GM11168 (cell line): ENCODE measurements around the gene ZNF512.
"Not testable (repeated sequence)": the region's sequence is repeated elsewhere in the genome, so short reads cannot be mapped to it uniquely, and the experiment has no call there.

Experiments used
- in situ Hi-C: fragments of 300-500 bp; cut with MboI; formaldehyde crosslinking; loops from one replicate; pipeline ENCODE4 v1.12.0; 2022; ENCODE audit warnings: low sequenced_read_pairs; ENCODE audit not compliant: unreplicated experiment

Gene ZNF512

DNA sequence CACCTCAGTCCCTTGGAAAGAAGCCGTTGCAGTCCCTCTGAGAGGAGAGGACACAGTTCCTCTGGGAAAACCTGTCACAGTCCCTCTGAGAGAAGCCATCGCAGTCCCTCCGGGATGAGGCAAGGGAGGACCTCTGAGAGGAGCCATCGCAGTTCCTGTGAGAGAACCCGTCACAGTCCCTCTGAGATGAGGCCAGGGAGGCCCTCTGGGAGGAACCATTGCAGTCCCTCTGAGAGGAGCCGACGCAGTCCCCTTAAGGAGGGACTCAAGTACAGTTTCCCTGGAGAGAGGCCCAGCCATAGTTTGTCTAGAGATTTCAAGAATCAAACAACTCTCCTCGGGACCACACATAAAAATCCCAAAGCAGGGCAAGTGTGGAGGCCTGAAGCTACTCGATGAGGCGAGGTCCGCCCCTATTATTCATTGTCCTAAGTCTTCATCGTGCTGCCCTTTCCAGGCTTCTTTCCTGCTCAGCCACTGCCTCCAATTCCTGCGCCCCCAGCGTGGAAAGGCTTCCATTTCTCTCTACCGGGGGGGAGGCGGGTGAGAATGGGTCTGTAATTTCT, 630 bp upstream of the ZNF512 start:
- in situ Hi-C loops: no loop called here

GRCh38 chr2:27583390-27583915, 611 bp downstream of the ZNF512 start:
- in situ Hi-C loops: no loop called here

GRCh38 chr2:27584597-27584996, 1.8 kb downstream of the ZNF512 start:
- in situ Hi-C loops: no loop called here

DNA sequence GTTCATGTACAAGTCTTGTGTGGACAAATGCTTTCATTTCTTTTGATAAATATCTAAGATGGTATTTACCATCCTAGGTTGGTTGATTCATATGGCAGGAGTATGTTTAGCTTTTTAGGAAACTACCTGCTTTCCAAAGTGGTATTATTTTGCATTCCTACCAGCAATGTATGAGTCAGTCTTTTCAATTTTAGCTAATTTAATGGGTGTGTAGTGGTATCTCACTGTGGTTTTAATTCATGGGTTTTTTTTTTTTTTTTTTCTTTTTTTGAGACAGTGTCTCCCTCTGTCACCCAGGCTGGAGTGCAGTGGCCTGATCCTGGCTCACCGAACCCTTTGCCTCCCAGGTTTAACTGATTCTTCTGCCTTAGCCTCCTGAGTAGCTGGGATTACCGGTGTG, 4.2 kb downstream of the ZNF512 start:
- in situ Hi-C loops: no loop called here

- in situ Hi-C loops: no loop called here
These were observed 5.5 kb downstream of the ZNF512 start for GRCh38 chr2:27588308-27588707.

GRCh38 chr2:27591745-27592144, 8.9 kb downstream of the ZNF512 start:
- in situ Hi-C loops: no loop called here

DNA sequence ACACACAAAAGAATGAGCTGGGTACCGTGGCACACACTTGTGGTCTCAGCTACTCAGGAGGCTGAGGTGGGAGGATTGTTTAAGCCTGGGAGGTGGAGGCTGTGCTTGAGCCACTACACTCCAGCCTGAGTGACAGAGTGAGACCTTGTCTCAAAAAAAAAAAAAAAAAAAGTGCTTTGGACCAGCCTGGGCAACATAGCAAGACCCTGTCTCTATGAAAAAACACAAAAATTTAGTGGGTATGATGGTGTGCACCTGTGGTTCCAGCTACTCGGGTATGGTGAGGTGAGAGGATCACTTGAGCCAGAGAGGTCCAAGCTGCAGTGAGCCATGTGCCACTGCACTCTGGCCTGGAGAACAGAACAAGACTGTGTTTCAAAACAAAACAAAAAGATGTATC, 10.4 kb downstream of the ZNF512 start:
- in situ Hi-C loops: no loop called here

DNA sequence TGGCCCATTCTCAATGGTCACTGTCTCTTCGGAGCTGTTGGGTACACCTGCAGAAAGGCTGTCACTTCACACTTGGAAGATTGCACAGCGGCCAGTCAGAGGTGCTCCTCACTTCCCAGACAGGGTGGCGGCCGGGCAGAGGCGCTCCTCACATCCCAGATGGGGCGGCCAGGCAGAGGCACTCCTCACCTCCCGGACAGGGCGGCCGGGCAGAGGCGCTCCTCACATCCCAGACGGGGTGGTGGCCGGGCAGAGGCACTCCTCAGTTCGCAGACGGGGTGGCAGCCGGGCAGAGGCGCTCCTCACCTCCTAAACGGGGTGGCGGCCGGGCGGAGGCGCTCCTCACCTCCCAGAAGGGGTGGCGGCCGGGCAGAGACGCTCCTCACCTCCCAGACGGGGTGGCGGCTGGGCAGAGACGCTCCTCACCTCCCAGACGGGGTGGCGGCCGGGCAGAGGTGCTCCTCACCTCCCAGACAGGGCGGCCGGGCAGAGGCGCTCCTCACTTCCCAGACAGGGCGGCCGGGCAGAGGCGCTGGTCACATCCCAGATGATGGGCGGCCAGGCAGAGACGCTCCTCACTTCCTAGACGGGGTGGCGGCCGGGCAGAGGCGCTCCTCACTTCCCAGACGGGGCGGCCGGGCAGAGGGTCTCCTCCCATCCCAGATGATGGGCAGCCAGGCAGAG, 11.3 kb downstream of the ZNF512 start:
- in situ Hi-C loops: not testable (repeated sequence)

DNA sequence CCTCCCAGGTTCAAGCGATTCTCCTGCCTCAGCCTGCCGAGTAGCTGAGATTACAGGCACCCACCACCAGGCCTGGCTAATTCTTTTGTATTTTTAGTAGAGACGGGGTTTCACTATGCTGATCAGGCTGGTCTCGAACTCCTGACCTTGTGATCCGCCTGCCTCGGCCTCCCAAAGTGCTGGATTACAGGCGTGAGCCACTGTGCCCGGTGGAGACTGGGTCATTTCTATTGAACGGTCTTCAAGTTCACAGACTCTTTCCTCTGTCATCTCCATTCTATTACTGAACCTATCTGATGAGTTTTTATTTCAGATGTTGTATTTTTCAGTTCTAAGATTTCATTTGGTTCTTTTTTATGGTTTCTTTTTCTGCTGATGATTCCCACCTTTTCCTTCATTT, 12.6 kb downstream of the ZNF512 start:
- in situ Hi-C loops: not testable (repeated sequence)

- in situ Hi-C loops: no loop called here
These were observed 13.8 kb downstream of the ZNF512 start for GRCh38 chr2:27596627-27597026.

DNA sequence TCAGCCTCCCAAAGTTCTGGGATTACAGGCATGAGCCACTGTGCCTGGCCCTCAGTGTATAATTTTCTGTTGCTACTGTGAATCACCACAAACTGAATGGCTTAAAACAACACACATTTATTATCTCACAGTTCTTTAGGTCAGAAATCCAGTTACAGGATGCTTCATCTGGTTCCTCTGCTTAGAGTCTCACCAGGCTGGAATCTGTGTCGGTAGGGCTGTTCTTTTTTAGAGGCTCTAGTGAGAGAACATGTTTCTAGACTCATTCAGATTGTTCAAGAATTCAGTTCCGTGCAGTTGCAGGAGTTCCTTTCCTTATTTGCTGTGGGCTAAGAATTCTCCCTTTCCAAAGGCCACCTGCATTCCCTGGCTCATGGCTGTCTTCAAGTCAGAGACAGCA, 23.8 kb downstream of the ZNF512 start:
- in situ Hi-C loops: no loop called here

DNA sequence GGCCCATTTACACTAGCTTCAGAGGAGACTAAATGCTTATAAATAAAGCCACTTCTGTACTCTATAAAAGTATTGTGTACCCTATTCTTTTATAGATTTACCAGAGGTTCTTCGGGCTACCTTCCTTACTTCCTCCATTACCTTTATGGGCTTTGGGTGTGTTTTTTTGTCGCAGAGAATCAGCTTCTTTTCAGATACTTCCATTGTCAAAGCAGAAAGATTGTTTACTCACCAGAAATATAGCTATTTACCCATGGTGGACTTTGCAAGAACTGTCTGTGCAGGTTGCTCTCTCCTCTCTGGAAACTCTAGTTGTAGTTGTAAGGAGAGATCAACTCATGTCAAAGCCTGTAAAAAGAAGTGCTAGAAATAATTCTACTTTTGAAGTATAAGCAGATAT, 31.1 kb downstream of the ZNF512 start:
- in situ Hi-C loops: no loop called here

GRCh38 chr2:27615316-27615715, 32.5 kb downstream of the ZNF512 start:
- in situ Hi-C loops: no loop called here

GRCh38 chr2:27621524-27621923, 38.7 kb downstream of the ZNF512 start:
- in situ Hi-C loops: no loop called here

DNA sequence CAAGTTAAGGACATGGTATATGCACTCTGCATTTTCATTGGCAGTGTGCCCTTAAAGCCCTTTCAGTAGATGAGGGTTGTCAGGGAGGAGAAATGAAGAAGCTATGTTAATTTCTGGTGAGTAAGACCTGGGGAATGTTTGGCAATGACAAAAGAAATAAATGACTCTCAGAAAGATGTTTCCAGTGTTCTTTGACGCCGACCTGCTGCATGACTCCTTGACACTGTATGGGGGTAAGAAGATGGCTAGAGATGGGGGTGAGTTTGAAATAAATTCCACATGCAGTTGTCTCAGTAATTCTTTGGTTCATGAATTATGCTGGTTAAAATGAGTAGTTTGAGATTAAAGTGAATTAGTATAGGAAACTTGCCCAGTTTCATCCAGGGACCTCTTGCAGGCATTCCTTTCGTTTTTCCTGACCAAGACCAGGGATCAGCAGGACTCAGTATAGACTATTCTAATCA, 40.1 kb downstream of the ZNF512 start:
- in situ Hi-C loops: no loop called here

GRCh38 chr2:27624943-27625342, 42.1 kb downstream of the ZNF512 start:
- in situ Hi-C loops: no loop called here

GRCh38 chr2:27626323-27626722, 43.5 kb downstream of the ZNF512 start:
- in situ Hi-C loops: not testable (repeated sequence)

- in situ Hi-C loops: not testable (repeated sequence)
These were observed 44.1 kb downstream of the ZNF512 start for GRCh38 chr2:27626921-27627320.

GRCh38 chr2:27627963-27628766, 45.3 kb downstream of the ZNF512 start:
- in situ Hi-C loops: no loop called here

- in situ Hi-C loops: no loop called here
These were observed 46.2 kb downstream of the ZNF512 start, which contains the start of the genes CCDC121 and GPN1 for GRCh38 chr2:27628767-27629709. Gene CCDC121 (minus strand): TSS chr2:27629012. CDS start chr2:27627799, 1,213 bp downstream. Gene GPN1 (plus strand): TSS chr2:27629050. CDS start chr2:27629059, 9 bp downstream.
